Effector CD4-positive, alpha-beta T cell (primary cell): ENCODE results near the gene AKT1S1.
"Not testable (repeated sequence)": the region's sequence is repeated elsewhere in the genome, so short reads cannot be mapped to it uniquely, and the experiment has no call there.

Source experiments
- DNase-seq: peaks from one replicate; pipeline ENCODE4 v3.0.0-alpha.2; 2020
- total RNA-seq: gene quantifications from one replicate; lab custom pipeline; 2026; lab: John Stamatoyannopoulos, UW

The AKT1S1 gene
- total RNA-seq: 27.2 reads per million, percentile 54 among the genes with 10 or more reads in this experiment

GRCh38 chr19:49877020-49877878 is at the start of gene AKT1S1, which contains the start of gene TBC1D17:
AKT1S1 (minus strand) TSS chr19:49877355; CDS start chr19:49873295, 4,060 bp downstream.
TBC1D17 (plus strand) TSS chr19:49877702; CDS start chr19:49877724, 22 bp downstream.
- DNase-seq: peak; percentile 98

- DNase-seq: no peak
These were observed 49.4 kb upstream of the AKT1S1 start for GRCh38 chr19:49926515-49926914.

GRCh38 chr19:49925486-49925885 is 48.3 kb upstream of the AKT1S1 start:
- no peak for DNase-seq

GRCh38 chr19:49924881-49925210 is 47.7 kb upstream of the AKT1S1 start:
- not testable (repeated sequence) for DNase-seq

GRCh38 chr19:49924004-49924880 is 47.1 kb upstream of the AKT1S1 start:
- no peak for DNase-seq

GRCh38 chr19:49923055-49924003 is 46.2 kb upstream of the AKT1S1 start:
- DNase-seq: no peak

GRCh38 chr19:49921871-49922795 is 45.0 kb upstream of the AKT1S1 start:
- no peak for DNase-seq

GRCh38 chr19:49920624-49921363 is 43.6 kb upstream of the AKT1S1 start:
- DNase-seq: no peak

GRCh38 chr19:49918089-49918488 is 40.9 kb upstream of the AKT1S1 start:
- no peak for DNase-seq

GRCh38 chr19:49916839-49917733 is 39.9 kb upstream of the AKT1S1 start:
- DNase-seq: no peak

- DNase-seq: no peak
These were observed 38.1 kb upstream of the AKT1S1 start for GRCh38 chr19:49915271-49915670.

- no peak for DNase-seq
These were observed 36.6 kb upstream of the AKT1S1 start for GRCh38 chr19:49913720-49914119.

GRCh38 chr19:49912965-49913685 is 36.0 kb upstream of the AKT1S1 start:
- no peak for DNase-seq

- DNase-seq: no peak
These were observed 34.4 kb upstream of the AKT1S1 start for GRCh38 chr19:49911381-49912145.

- DNase-seq: no peak
These were observed 33.0 kb upstream of the AKT1S1 start for GRCh38 chr19:49910179-49910578.

- DNase-seq: no peak
These were observed 31.6 kb upstream of the AKT1S1 start for GRCh38 chr19:49908480-49909420.
